Retinal pigment epithelial cell (primary cell): ENCODE results near the gene TTYH2.

Experiments
- DNase-seq: peaks from one replicate; pipeline ENCODE4 v3.0.0-alpha.2; 2010; ENCODE audit warnings: low read depth
- H3K4me3 ChIP-seq: 2 replicates; pipeline ENCODE4 v1.5.1; 2011; ENCODE audit warnings: mild to moderate bottlenecking, low read length, control low read depth, moderate library complexity
- TF ChIP-seq, protein P1 (sequence below): conservative IDR thresholded peaks from 2 replicates; pipeline ENCODE4 v1.5.1; 2011; ENCODE audit warnings: low read depth, low read length, control low read depth, inconsistent platforms

The TTYH2 gene

DNA sequence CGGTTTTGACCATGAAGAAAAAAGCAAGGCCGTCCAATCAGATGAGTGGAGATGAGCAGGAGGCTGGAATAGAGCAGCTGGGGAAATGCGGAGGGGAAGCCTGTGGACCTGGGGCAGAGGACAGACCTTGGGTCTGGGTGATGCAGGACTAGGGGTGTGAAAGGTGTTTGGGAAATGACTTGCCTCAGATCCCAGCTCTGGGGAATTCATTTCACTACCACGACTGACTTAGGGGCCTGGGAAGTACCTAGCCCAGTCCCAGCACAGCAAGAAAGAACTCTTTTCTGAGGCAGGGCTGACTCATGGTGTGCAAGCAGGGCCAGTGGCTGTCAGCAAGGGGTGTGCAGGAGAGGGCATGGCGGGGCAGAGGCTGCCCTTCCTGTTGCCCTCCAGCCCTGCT is 75.4 kb downstream of the TTYH2 start:
- no peak overlapping the region for H3K4me3 ChIP-seq
- DNase-seq: no peak
- TF ChIP-seq, protein P1, sequence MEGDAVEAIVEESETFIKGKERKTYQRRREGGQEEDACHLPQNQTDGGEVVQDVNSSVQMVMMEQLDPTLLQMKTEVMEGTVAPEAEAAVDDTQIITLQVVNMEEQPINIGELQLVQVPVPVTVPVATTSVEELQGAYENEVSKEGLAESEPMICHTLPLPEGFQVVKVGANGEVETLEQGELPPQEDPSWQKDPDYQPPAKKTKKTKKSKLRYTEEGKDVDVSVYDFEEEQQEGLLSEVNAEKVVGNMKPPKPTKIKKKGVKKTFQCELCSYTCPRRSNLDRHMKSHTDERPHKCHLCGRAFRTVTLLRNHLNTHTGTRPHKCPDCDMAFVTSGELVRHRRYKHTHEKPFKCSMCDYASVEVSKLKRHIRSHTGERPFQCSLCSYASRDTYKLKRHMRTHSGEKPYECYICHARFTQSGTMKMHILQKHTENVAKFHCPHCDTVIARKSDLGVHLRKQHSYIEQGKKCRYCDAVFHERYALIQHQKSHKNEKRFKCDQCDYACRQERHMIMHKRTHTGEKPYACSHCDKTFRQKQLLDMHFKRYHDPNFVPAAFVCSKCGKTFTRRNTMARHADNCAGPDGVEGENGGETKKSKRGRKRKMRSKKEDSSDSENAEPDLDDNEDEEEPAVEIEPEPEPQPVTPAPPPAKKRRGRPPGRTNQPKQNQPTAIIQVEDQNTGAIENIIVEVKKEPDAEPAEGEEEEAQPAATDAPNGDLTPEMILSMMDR: no peak

DNA sequence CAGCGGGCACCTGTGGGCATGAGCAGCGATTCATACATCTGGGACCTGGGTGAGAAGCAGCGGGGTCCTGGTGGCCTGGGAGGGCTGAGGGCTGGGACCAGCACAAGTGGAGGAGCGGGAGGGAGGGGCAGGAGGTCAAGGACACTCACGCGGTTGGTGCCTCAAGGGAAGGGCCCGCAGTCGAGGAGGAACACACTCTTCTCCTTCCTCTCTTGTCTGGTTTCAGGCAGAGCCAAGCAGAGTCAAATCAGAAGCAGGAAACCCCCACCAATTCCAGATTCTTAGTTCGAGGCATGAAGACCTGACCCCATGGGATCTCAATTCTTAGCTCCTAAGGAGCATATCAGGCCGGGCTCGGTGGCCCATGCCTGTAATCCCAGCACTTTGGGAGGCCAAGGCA is 76.3 kb downstream of the TTYH2 start:
- TF ChIP-seq, protein P1: no peak
- no peak overlapping the region for H3K4me3 ChIP-seq
- DNase-seq: no peak

DNA sequence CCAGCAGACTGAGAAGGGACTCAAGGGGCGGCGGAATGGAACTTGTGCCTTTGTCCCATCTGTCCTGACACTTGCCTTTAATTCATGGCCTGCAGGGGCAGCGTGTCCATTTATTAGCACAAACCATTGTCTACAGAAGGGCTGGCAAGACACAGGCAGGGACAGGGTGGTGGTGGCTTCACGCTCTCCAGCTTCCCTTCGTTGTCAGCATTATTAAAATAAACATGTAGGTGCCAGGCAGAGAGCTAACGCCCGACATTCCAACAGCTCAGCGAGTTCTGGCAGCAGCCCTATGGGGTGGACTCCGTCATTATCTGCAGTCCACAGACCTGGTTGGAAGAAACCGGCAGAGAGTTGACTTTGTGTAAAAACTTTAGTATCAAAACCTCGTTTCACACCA is 77.0 kb downstream of the TTYH2 start:
- DNase-seq: no peak
- no peak overlapping the region for H3K4me3 ChIP-seq
- TF ChIP-seq, protein P1: peak; percentile 7

GRCh38 chr17:74292495-74292894 is 79.1 kb downstream of the TTYH2 start:
- TF ChIP-seq, protein P1: no peak
- no peak for DNase-seq
- no peak overlapping the region for H3K4me3 ChIP-seq

DNA sequence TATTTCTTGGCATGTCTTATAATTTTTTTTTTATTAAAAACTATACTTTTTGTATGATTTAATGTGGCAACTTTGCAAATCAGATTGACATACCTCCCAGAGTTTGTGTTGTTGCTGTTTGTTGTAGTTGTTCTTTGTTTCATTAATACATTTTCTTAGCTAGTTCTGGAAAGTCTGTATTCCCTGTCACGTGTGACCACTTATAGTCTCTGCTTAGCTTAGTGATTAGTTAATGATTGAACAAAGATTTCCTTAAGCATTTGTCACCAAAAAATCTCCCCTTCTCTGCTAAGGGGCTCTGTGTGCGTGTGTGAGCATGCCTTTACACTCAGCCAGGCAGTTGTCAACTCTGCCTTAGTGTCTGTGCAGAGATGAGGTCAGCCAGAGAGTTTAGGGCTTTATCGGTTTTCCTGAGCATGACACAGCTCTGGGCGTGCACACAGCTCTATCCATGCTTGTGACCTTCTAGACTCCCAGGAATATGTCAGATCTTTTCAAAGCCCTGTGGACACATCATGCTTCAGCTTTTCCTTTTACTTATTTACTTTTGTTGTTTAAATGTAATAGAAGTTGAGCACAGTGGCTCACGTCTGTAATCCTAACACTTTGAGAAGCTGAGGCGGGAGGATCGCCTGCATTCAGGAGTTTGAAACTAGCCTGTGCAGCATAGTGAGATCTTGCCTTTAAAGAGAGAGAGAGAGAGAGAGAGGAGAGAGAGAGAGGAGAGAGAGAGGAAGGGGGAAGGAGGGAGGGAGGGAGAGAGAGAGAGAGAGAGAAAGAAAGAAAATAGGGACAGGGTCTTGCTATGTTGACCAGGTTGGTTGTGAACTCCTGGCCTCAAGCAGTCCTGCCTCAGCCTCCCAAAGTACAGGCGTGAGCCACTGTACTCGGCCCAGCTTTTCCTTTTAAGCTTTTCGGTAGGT is 82.5 kb downstream of the TTYH2 start:
- TF ChIP-seq, protein P1: no peak
- no peak for DNase-seq
- H3K4me3 ChIP-seq: no peak overlapping the region

- DNase-seq: no peak
These were observed 83.2 kb downstream of the TTYH2 start for GRCh38 chr17:74296548-74296936.

More at GRCh38 chr17:74296548-74296936, 83.2 kb downstream of the TTYH2 start:
- TF ChIP-seq, protein P1: peak; percentile 73
- no peak overlapping the region for H3K4me3 ChIP-seq
